OCI-LY7 (cell line): ENCODE data around the gene BARX2.

Experiments
- EZH2phosphoT487 ChIP-seq: fragments of 200-600 bp; sonication (generic); IDR thresholded peaks from 2 replicates; pipeline ENCODE4 v1.6.1; 2018; ENCODE audit warnings: low read depth, borderline replicate concordance, mild to moderate bottlenecking, mixed run types, antibody characterized with exemption, low read length, moderate library complexity, mixed read lengths
- TF ChIP-seq, protein P1 (sequence below): fragments of 200-600 bp; sonication (generic); conservative IDR thresholded peaks from 2 replicates; pipeline ENCODE4 v1.5.1; 2014; ENCODE audit warnings: mild to moderate bottlenecking, antibody characterized with exemption, low read length, moderate library complexity, mixed read lengths

GRCh38 chr11:129418039-129418438 lies 42.4 kb downstream of the BARX2 start:
- TF ChIP-seq, protein P1, sequence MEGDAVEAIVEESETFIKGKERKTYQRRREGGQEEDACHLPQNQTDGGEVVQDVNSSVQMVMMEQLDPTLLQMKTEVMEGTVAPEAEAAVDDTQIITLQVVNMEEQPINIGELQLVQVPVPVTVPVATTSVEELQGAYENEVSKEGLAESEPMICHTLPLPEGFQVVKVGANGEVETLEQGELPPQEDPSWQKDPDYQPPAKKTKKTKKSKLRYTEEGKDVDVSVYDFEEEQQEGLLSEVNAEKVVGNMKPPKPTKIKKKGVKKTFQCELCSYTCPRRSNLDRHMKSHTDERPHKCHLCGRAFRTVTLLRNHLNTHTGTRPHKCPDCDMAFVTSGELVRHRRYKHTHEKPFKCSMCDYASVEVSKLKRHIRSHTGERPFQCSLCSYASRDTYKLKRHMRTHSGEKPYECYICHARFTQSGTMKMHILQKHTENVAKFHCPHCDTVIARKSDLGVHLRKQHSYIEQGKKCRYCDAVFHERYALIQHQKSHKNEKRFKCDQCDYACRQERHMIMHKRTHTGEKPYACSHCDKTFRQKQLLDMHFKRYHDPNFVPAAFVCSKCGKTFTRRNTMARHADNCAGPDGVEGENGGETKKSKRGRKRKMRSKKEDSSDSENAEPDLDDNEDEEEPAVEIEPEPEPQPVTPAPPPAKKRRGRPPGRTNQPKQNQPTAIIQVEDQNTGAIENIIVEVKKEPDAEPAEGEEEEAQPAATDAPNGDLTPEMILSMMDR = no peak
- no peak for TF ChIP-seq EZH2phosphoT487
